Measurements from ENCODE around the gene PTPRM. TPM values are rescaled to one million over a fixed set of nuclear protein-coding genes. Genes with fewer than 3 reads are reported as not detected.

Gene PTPRM
- total RNA-seq, 1 experiment from 2014 or later, result 11.1 TPM

DNA sequence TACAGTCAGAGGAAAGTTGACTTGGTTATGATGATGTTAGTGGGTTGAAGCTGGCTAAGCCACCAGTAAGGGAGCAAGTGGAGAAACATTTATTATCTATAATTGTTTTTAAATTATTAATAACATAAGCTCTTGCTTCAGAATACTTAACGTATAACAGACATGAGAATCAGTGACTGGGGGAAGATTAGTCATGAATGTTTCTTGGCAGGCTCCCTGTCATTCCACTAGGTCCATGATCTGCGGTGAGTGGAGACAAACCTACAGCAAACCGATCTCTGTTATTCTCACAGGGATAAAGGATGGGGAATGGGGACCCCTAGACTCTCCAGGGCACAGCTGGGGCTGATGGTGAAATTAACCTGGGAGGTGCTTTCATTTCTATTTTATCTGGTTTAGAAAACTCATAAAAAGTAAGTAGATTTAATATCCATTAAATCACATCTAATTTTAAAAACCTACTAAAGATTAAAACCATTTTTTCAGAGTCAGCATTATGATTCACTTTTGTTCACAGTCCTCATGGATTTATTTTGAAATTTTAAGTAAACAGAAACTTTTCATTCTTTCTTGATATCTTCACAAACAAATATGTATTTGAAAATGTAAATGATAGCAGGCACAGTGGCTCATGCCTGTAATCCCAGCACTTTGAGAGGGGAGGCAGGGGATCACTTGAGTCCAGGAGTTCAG is 420.3 kb downstream of the PTPRM start:
- DNase-seq (ENCODE audit: low spot score), result no peak
- TF ChIP-seq, protein P1, sequence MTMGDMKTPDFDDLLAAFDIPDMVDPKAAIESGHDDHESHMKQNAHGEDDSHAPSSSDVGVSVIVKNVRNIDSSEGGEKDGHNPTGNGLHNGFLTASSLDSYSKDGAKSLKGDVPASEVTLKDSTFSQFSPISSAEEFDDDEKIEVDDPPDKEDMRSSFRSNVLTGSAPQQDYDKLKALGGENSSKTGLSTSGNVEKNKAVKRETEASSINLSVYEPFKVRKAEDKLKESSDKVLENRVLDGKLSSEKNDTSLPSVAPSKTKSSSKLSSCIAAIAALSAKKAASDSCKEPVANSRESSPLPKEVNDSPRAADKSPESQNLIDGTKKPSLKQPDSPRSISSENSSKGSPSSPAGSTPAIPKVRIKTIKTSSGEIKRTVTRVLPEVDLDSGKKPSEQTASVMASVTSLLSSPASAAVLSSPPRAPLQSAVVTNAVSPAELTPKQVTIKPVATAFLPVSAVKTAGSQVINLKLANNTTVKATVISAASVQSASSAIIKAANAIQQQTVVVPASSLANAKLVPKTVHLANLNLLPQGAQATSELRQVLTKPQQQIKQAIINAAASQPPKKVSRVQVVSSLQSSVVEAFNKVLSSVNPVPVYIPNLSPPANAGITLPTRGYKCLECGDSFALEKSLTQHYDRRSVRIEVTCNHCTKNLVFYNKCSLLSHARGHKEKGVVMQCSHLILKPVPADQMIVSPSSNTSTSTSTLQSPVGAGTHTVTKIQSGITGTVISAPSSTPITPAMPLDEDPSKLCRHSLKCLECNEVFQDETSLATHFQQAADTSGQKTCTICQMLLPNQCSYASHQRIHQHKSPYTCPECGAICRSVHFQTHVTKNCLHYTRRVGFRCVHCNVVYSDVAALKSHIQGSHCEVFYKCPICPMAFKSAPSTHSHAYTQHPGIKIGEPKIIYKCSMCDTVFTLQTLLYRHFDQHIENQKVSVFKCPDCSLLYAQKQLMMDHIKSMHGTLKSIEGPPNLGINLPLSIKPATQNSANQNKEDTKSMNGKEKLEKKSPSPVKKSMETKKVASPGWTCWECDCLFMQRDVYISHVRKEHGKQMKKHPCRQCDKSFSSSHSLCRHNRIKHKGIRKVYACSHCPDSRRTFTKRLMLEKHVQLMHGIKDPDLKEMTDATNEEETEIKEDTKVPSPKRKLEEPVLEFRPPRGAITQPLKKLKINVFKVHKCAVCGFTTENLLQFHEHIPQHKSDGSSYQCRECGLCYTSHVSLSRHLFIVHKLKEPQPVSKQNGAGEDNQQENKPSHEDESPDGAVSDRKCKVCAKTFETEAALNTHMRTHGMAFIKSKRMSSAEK (CRISPR knock-in tag; IDR thresholded peaks at IDR 0.05; ENCODE audit: borderline replicate concordance), result no peak
- TF ChIP-seq, protein P2, sequence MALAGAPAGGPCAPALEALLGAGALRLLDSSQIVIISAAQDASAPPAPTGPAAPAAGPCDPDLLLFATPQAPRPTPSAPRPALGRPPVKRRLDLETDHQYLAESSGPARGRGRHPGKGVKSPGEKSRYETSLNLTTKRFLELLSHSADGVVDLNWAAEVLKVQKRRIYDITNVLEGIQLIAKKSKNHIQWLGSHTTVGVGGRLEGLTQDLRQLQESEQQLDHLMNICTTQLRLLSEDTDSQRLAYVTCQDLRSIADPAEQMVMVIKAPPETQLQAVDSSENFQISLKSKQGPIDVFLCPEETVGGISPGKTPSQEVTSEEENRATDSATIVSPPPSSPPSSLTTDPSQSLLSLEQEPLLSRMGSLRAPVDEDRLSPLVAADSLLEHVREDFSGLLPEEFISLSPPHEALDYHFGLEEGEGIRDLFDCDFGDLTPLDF (CRISPR knock-in tag; IDR thresholded peaks at IDR 0.05), result no peak
- no peak for TF ChIP-seq ETV6 (CRISPR knock-in tag; IDR thresholded peaks at IDR 0.05)
- TF ChIP-seq RORB (CRISPR knock-in tag; IDR thresholded peaks at IDR 0.05), result no peak
- no peak for TF ChIP-seq SMAD4 (CRISPR knock-in tag; IDR thresholded peaks at IDR 0.05)
- TF ChIP-seq ESRRA (CRISPR knock-in tag; IDR thresholded peaks at IDR 0.05; ENCODE audit: borderline replicate concordance), result no peak
- TF ChIP-seq, protein P3, sequence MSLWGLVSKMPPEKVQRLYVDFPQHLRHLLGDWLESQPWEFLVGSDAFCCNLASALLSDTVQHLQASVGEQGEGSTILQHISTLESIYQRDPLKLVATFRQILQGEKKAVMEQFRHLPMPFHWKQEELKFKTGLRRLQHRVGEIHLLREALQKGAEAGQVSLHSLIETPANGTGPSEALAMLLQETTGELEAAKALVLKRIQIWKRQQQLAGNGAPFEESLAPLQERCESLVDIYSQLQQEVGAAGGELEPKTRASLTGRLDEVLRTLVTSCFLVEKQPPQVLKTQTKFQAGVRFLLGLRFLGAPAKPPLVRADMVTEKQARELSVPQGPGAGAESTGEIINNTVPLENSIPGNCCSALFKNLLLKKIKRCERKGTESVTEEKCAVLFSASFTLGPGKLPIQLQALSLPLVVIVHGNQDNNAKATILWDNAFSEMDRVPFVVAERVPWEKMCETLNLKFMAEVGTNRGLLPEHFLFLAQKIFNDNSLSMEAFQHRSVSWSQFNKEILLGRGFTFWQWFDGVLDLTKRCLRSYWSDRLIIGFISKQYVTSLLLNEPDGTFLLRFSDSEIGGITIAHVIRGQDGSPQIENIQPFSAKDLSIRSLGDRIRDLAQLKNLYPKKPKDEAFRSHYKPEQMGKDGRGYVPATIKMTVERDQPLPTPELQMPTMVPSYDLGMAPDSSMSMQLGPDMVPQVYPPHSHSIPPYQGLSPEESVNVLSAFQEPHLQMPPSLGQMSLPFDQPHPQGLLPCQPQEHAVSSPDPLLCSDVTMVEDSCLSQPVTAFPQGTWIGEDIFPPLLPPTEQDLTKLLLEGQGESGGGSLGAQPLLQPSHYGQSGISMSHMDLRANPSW (CRISPR knock-in tag; conservative IDR thresholded peaks at IDR 0.05; ENCODE audit: low read depth), result no peak
- TF ChIP-seq, protein P4, sequence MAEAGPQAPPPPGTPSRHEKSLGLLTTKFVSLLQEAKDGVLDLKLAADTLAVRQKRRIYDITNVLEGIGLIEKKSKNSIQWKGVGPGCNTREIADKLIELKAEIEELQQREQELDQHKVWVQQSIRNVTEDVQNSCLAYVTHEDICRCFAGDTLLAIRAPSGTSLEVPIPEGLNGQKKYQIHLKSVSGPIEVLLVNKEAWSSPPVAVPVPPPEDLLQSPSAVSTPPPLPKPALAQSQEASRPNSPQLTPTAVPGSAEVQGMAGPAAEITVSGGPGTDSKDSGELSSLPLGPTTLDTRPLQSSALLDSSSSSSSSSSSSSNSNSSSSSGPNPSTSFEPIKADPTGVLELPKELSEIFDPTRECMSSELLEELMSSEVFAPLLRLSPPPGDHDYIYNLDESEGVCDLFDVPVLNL (CRISPR knock-in tag; IDR thresholded peaks at IDR 0.05; ENCODE audit: borderline replicate concordance, low read depth), result no peak
- no peak for TF ChIP-seq EMX1 (CRISPR knock-in tag; IDR thresholded peaks at IDR 0.05)
- no peak for TF ChIP-seq JAZF1 (CRISPR knock-in tag; IDR thresholded peaks at IDR 0.05)
- no peak for TF ChIP-seq ZBTB21 (CRISPR knock-in tag; IDR thresholded peaks at IDR 0.05; ENCODE audit: borderline replicate concordance)
- TF ChIP-seq, protein P5, sequence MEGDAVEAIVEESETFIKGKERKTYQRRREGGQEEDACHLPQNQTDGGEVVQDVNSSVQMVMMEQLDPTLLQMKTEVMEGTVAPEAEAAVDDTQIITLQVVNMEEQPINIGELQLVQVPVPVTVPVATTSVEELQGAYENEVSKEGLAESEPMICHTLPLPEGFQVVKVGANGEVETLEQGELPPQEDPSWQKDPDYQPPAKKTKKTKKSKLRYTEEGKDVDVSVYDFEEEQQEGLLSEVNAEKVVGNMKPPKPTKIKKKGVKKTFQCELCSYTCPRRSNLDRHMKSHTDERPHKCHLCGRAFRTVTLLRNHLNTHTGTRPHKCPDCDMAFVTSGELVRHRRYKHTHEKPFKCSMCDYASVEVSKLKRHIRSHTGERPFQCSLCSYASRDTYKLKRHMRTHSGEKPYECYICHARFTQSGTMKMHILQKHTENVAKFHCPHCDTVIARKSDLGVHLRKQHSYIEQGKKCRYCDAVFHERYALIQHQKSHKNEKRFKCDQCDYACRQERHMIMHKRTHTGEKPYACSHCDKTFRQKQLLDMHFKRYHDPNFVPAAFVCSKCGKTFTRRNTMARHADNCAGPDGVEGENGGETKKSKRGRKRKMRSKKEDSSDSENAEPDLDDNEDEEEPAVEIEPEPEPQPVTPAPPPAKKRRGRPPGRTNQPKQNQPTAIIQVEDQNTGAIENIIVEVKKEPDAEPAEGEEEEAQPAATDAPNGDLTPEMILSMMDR (IDR thresholded peaks at IDR 0.05), result no peak
- TF ChIP-seq TP53 (CRISPR knock-in tag; IDR thresholded peaks at IDR 0.05), result no peak
- no peak for TF ChIP-seq HMGA2 (CRISPR knock-in tag; IDR thresholded peaks at IDR 0.05)
- Mint-ChIP-seq H3K9me3 (peaks cover 5% of the 10 kb centered on the region), H3K36me3 (no peaks in the 10 kb centered on the region), H3K4me3 (no peak overlapping the region), H3K27me3 (ENCODE audit: low read depth) (no peaks in the 10 kb centered on the region), H3K4me1 (no peaks in the 10 kb centered on the region), H3K27ac (no peak overlapping the region)
- no peak for ATAC-seq
- POLR2A ChIA-PET, result no interaction called here
- CTCF ChIA-PET, result no interaction called here

DNA sequence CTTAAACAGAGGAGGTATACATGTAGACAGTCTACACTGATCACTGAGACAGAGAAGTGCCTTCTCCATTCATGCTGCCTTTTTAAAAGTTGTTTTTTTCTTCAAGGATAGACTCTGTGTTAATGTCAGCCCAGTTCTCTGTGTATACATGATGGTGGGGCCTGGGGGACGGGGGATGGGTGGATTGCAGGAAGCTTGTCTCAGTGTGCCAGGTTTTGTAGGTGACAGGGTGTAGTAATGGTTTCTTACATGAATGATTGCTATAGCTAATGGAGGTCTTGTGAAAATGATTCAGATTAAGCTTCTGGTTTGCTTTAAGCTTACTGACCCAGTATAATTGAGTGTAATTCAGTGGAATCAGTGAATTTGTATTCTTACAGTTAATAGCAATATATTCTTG is 423.6 kb downstream of the PTPRM start:
- no peaks in the 10 kb centered on the region for H3K36me3 Mint-ChIP-seq
- ATAC-seq (no peak), DNase-seq (ENCODE audit: low spot score) (no peak)
- no peaks in the 10 kb centered on the region for H3K4me1 Mint-ChIP-seq
- ChIA-PET POLR2A (no interaction called here), CTCF (no interaction called here)
- no peaks in the 10 kb centered on the region for H3K27me3 Mint-ChIP-seq (ENCODE audit: low read depth)
- peaks cover 5% of the 10 kb centered on the region for H3K9me3 Mint-ChIP-seq
- no peak overlapping the region for H3K27ac Mint-ChIP-seq
- H3K4me3 Mint-ChIP-seq, result no peak overlapping the region
- TF ChIP-seq ZNF219 (CRISPR knock-in tag; IDR thresholded peaks at IDR 0.05; ENCODE audit: borderline replicate concordance) (no peak), KAT7 (CRISPR knock-in tag; IDR thresholded peaks at IDR 0.05; ENCODE audit: borderline replicate concordance) (no peak)
- TF ChIP-seq, protein P1 (CRISPR knock-in tag; IDR thresholded peaks at IDR 0.05; ENCODE audit: borderline replicate concordance), result no peak
- TF ChIP-seq, protein P5 (IDR thresholded peaks at IDR 0.05), result no peak
